VCaP (cell line): ENCODE data around the gene UFM1.
"Not testable (repeated sequence)": the region's sequence is repeated elsewhere in the genome, so short reads cannot be mapped to it uniquely, and the experiment has no call there.

ENCODE experiments used
- H3K27ac ChIP-seq: fragments of 450-650 bp; 2 replicates; pipeline ENCODE4 v1.5.1; 2017
- CTCF ChIP-seq: fragments of 450-650 bp; conservative IDR thresholded peaks from 2 replicates; pipeline ENCODE4 v1.5.1; 2017; ENCODE audit warnings: mild to moderate bottlenecking, moderate library complexity

The UFM1 gene

GRCh38 chr13:38348861-38349389 is 726 bp upstream of the UFM1 start:
- TF ChIP-seq CTCF, result no peak
- H3K27ac ChIP-seq, result peak overlapping the region; percentile 86

- H3K27ac ChIP-seq, result peak overlapping the region; percentile 86
- no peak for TF ChIP-seq CTCF
Measured at GRCh38 chr13:38350114-38350617, 515 bp downstream of the UFM1 start.

- TF ChIP-seq CTCF, result no peak
- no peak overlapping the region for H3K27ac ChIP-seq
Measured at GRCh38 chr13:38355595-38356119, 6.0 kb downstream of the UFM1 start.

- no peak for TF ChIP-seq CTCF
- no peak overlapping the region for H3K27ac ChIP-seq
Measured at GRCh38 chr13:38358684-38359083, 9.0 kb downstream of the UFM1 start.

GRCh38 chr13:38361542-38362262 is 12.1 kb downstream of the UFM1 start:
- no peak overlapping the region for H3K27ac ChIP-seq

GRCh38 chr13:38363219-38363618 is 13.6 kb downstream of the UFM1 start:
- TF ChIP-seq CTCF, result no peak
- H3K27ac ChIP-seq, result no peak overlapping the region

More at GRCh38 chr13:38361542-38362262, 12.1 kb downstream of the UFM1 start:
- TF ChIP-seq CTCF, result no peak

GRCh38 chr13:38363746-38364145 is 14.1 kb downstream of the UFM1 start:
- not testable (repeated sequence) for H3K27ac ChIP-seq

- TF ChIP-seq CTCF, result no peak
- no peak overlapping the region for H3K27ac ChIP-seq
Measured at GRCh38 chr13:38365661-38366060, 16.0 kb downstream of the UFM1 start.
